GM18526 (cell line): ENCODE measurements around the gene OR51I1.

Source experiments
- POLR2A ChIP-seq: IDR thresholded peaks from 3 replicates; pipeline ENCODE4 v1.6.1; 2011; ENCODE audit not compliant: insufficient read length; ENCODE audit errors: extremely low read depth

The OR51I1 gene

GRCh38 chr11:5420993-5421392 is 20.3 kb downstream of the OR51I1 start:
- no peak for TF ChIP-seq POLR2A

GRCh38 chr11:5405173-5405572 is 36.1 kb downstream of the OR51I1 start:
- TF ChIP-seq POLR2A = no peak

- no peak for TF ChIP-seq POLR2A
Measured at GRCh38 chr11:5398936-5399335, 42.4 kb downstream of the OR51I1 start.

GRCh38 chr11:5394091-5394490 is 47.2 kb downstream of the OR51I1 start:
- no peak for TF ChIP-seq POLR2A
